ENCODE measurements around the gene C19orf38.

- TF ChIP-seq CREB1 (CRISPR knock-in tag; IDR thresholded peaks at IDR 0.05) (no peak), USF2 (CRISPR knock-in tag; IDR thresholded peaks at IDR 0.05) (no peak), RORB (CRISPR knock-in tag; IDR thresholded peaks at IDR 0.05) (no peak), ATF1 (CRISPR knock-in tag; IDR thresholded peaks at IDR 0.05) (no peak), IRF2 (CRISPR knock-in tag; IDR thresholded peaks at IDR 0.05; ENCODE audit: borderline replicate concordance, low read depth) (no peak), CTCF (IDR thresholded peaks at IDR 0.05) (no peak), JAZF1 (CRISPR knock-in tag; IDR thresholded peaks at IDR 0.05) (no peak), USF1 (CRISPR knock-in tag; IDR thresholded peaks at IDR 0.05) (no peak), ZNF138 (CRISPR knock-in tag; conservative IDR thresholded peaks at IDR 0.05) (no peak), MXD4 (CRISPR knock-in tag; IDR thresholded peaks at IDR 0.05; ENCODE audit: borderline replicate concordance) (no peak), TEAD1 (CRISPR knock-in tag; IDR thresholded peaks at IDR 0.05) (no peak), E2F4 (CRISPR knock-in tag; IDR thresholded peaks at IDR 0.05; ENCODE audit: borderline replicate concordance, low read depth) (no peak), MAX (CRISPR knock-in tag; IDR thresholded peaks at IDR 0.05) (no peak)
- TF ChIP-seq, protein P1, sequence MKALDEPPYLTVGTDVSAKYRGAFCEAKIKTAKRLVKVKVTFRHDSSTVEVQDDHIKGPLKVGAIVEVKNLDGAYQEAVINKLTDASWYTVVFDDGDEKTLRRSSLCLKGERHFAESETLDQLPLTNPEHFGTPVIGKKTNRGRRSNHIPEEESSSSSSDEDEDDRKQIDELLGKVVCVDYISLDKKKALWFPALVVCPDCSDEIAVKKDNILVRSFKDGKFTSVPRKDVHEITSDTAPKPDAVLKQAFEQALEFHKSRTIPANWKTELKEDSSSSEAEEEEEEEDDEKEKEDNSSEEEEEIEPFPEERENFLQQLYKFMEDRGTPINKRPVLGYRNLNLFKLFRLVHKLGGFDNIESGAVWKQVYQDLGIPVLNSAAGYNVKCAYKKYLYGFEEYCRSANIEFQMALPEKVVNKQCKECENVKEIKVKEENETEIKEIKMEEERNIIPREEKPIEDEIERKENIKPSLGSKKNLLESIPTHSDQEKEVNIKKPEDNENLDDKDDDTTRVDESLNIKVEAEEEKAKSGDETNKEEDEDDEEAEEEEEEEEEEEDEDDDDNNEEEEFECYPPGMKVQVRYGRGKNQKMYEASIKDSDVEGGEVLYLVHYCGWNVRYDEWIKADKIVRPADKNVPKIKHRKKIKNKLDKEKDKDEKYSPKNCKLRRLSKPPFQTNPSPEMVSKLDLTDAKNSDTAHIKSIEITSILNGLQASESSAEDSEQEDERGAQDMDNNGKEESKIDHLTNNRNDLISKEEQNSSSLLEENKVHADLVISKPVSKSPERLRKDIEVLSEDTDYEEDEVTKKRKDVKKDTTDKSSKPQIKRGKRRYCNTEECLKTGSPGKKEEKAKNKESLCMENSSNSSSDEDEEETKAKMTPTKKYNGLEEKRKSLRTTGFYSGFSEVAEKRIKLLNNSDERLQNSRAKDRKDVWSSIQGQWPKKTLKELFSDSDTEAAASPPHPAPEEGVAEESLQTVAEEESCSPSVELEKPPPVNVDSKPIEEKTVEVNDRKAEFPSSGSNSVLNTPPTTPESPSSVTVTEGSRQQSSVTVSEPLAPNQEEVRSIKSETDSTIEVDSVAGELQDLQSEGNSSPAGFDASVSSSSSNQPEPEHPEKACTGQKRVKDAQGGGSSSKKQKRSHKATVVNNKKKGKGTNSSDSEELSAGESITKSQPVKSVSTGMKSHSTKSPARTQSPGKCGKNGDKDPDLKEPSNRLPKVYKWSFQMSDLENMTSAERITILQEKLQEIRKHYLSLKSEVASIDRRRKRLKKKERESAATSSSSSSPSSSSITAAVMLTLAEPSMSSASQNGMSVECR (CRISPR knock-in tag; IDR thresholded peaks at IDR 0.05; ENCODE audit: borderline replicate concordance): no peak
These were observed 17.8 kb upstream of the C19orf38 start for GRCh38 chr19:10830370-10830769.

All from WTC11 (cell line).